AG09309 (cell line): Measurements from ENCODE around the gene ITPR2.

ENCODE experiments used
- DNase-seq: peaks from one replicate; pipeline ENCODE4 v3.0.0-alpha.2; 2010; ENCODE audit warnings: low read depth
- H3K4me3 ChIP-seq: 2 replicates; pipeline ENCODE4 v1.5.1; 2011; ENCODE audit warnings: mild to moderate bottlenecking, low read depth, low read length, moderate library complexity; ENCODE audit not compliant: control insufficient read depth
- TF ChIP-seq, protein P1 (sequence below): IDR thresholded peaks from 2 replicates; pipeline ENCODE4 v1.5.1; 2011; ENCODE audit warnings: mild to moderate bottlenecking, low read depth, low read length, inconsistent platforms; ENCODE audit not compliant: insufficient read depth, control insufficient read depth; ENCODE audit errors: missing control alignments

The ITPR2 gene

DNA sequence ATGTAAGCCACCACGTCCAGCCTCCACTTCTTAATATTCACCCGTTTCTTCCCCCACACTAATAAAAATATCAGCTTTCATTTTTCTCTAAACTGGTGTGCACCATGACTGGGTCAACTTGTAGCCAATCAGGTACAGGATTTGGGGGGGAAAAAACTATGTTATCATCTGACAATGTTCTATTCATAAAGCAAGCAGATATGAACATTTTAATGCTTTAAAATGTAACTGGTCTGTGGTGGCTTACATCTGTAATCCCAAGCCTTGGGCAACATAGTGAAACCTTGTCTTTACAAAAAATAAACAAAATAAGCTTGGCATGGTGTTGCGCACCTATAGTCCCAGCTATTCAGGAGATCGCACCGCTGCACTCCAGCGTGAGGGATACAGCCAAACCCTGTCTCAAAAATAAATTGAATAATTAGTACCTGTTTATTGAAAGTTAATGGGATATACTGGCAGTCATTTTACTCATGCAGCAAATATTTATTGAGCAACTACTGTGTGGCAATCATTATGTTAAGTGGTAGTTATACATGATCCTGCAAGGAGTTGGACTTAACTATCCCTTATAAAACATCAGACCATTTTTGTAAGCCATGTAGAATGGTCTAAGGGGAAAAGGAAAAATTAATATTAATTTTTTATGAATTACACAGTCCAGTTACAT, 15.3 kb upstream of the ITPR2 start:
- DNase-seq = no peak
- TF ChIP-seq, protein P1, sequence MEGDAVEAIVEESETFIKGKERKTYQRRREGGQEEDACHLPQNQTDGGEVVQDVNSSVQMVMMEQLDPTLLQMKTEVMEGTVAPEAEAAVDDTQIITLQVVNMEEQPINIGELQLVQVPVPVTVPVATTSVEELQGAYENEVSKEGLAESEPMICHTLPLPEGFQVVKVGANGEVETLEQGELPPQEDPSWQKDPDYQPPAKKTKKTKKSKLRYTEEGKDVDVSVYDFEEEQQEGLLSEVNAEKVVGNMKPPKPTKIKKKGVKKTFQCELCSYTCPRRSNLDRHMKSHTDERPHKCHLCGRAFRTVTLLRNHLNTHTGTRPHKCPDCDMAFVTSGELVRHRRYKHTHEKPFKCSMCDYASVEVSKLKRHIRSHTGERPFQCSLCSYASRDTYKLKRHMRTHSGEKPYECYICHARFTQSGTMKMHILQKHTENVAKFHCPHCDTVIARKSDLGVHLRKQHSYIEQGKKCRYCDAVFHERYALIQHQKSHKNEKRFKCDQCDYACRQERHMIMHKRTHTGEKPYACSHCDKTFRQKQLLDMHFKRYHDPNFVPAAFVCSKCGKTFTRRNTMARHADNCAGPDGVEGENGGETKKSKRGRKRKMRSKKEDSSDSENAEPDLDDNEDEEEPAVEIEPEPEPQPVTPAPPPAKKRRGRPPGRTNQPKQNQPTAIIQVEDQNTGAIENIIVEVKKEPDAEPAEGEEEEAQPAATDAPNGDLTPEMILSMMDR = no peak

DNA sequence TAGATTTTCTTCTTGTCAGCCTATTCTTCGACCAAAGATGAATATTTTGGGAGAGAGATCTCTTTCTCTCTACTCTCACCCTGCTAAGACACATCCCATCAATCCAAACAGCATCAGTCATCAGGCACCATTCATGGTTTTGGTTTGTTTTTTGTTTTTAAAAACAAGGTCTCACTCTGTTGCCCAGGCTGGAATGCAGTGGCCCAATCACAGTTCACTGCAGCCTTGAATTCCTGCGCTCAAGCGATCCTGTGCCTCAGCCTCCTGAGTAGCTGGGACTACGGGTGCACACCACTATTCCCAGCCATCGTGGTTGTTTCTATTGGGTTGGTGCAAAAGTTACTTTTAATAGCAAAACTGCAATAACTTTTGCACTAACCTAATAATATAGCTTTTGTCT, 14.4 kb upstream of the ITPR2 start:
- DNase-seq = no peak
- TF ChIP-seq, protein P1 = no peak
- no peak overlapping the region for H3K4me3 ChIP-seq

More for the DNA sequence above, 15.3 kb upstream of the ITPR2 start:
- H3K4me3 ChIP-seq = no peak overlapping the region

DNA sequence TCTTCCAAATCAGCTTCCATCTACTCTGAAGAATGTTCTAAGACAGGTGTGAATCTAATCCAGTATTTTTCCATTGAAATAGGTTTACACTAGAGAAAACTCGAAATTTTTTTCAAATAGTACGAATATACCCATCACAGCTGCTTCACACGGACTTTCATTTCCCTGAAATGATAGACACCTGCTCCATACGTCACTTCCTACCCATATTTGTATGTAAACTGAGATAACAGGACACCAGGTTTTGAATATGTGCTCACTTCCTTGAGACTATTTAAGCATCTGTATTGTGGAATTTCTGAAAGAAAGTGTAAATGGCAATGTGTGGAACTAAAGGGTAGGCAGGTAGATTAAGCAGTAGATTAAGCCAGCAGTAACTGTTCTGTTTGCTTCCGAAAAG, 13.4 kb upstream of the ITPR2 start:
- DNase-seq = no peak
- TF ChIP-seq, protein P1 = no peak
- no peak overlapping the region for H3K4me3 ChIP-seq

DNA sequence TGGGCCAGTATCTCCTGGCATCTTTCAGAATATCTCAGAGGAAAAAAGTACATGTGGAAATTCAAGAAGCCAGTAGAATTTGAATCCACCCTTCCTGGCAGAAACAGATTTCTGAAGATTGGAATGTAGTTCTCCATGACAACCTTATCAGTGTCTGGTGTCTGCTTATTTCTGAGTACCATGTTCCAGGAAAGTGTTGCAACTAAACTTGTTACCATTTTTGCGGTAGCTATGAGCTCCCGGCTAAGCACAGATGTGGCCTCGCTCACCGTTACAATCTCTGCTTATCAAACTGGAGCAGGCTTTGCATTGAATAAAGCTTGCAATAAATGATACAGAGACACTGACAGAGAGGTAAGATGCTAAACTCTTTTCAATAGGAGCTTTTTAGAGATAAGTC, 13.0 kb upstream of the ITPR2 start:
- no peak overlapping the region for H3K4me3 ChIP-seq
- TF ChIP-seq, protein P1 = no peak
- peak; percentile 91 for DNase-seq

DNA sequence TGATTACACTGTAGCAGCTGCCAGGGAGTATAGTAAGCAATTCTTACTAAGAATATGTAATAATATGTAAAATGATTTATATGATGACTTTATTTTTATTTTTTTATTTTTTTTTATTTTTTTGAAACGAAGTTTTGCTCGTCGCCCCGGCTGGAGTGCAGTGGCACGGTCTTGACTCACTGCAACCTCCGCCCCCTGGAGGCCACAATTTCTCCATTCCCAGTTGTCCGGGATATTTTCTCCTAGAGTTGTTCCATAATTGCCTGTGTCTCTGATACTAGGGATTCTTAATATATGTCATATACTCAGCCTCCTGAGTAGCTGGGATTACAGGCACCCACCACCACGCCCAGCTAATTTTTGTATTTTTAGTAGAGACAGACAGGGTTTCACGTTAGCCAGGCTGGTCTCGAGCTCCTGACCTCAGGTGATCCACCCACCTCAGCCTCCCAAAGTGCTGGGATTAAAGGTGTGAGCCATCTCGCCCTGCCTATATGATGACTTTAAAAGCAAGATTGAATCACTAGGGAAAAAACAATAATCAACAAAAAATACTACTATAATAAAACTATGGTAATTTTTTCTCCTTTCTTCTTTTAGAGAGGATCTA, 12.2 kb upstream of the ITPR2 start:
- H3K4me3 ChIP-seq = no peak overlapping the region
- TF ChIP-seq, protein P1 = peak; percentile 77
- DNase-seq = no peak

DNA sequence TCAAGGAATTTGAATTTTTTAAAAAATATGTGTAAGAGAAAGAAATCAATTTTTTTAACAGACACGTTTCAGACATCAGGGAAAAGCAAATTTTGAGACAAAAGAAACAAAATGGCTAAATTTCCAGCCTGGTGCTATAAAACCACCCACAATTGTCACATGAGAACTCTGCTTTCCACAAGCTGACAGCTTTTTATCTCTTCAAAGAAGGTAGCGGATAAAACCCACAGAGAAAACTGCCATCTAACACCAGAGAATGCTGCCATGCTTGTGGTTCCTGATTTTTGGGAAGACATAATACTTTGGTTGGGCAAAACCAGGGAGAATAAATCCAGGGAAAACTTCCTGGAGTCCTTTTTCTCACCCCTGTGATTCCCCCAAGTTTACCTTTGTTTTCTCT, 10.3 kb upstream of the ITPR2 start:
- H3K4me3 ChIP-seq = no peak overlapping the region
- TF ChIP-seq, protein P1 = no peak
- DNase-seq = no peak
